ENCODE data around the gene TM4SF4.

The TM4SF4 gene

GRCh38 chr3:149502438-149502837, 27.9 kb downstream of the TM4SF4 start:
- no peaks in the 10 kb centered on the region for H4K20me1 ChIP-seq (ENCODE audit: insufficient read depth)

GRCh38 chr3:149506540-149506939, 32.0 kb downstream of the TM4SF4 start:
- no peak overlapping the region for H3K4me2 ChIP-seq
- H3K27ac ChIP-seq = no peak overlapping the region

More at GRCh38 chr3:149502438-149502837, 27.9 kb downstream of the TM4SF4 start:
- Histone ChIP-seq H3K27me3 (ENCODE audit: insufficient read depth, low read depth) (no peaks in the 10 kb centered on the region), H3K9ac (no peak overlapping the region), H3K79me2 (ENCODE audit: insufficient read depth, low read depth) (no peaks in the 10 kb centered on the region), H2AFZ (ENCODE audit: low read depth) (no peak overlapping the region), H3K4me2 (no peak overlapping the region), H3K4me3 (IDR thresholded peaks at IDR 0.05; ENCODE audit: insufficient read depth, low read depth, low read length) (no peak overlapping the region), H3K4me1 (ENCODE audit: low read depth, poor library complexity, severe bottlenecking) (peaks cover 2% of the 10 kb centered on the region), H3K27ac (no peak overlapping the region), H3K36me3 (ENCODE audit: insufficient read depth) (no peaks in the 10 kb centered on the region)
- TF ChIP-seq, protein P1, sequence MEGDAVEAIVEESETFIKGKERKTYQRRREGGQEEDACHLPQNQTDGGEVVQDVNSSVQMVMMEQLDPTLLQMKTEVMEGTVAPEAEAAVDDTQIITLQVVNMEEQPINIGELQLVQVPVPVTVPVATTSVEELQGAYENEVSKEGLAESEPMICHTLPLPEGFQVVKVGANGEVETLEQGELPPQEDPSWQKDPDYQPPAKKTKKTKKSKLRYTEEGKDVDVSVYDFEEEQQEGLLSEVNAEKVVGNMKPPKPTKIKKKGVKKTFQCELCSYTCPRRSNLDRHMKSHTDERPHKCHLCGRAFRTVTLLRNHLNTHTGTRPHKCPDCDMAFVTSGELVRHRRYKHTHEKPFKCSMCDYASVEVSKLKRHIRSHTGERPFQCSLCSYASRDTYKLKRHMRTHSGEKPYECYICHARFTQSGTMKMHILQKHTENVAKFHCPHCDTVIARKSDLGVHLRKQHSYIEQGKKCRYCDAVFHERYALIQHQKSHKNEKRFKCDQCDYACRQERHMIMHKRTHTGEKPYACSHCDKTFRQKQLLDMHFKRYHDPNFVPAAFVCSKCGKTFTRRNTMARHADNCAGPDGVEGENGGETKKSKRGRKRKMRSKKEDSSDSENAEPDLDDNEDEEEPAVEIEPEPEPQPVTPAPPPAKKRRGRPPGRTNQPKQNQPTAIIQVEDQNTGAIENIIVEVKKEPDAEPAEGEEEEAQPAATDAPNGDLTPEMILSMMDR (conservative IDR thresholded peaks at IDR 0.05; ENCODE audit: low read depth, low read length) = no peak

DNA sequence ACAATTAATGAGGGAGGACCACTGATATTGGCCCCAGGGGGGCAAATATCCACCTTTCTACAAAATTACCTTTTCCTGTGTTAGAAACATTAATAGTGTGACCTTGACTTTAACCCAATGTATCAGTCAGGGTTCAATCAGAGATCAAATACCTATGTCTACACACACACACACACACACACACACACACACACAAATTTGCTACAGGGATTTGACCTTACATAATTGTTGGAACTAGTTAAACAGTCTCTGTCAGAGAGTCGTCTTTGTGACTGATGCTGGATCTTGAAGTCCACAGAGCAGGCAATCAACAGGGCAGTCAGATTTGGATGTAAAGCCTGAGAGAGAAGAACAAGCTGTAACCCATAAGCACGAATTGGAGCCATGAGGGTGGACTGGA, 32.5 kb downstream of the TM4SF4 start:
- Histone ChIP-seq H3K27ac (no peak overlapping the region), H3K4me2 (no peak overlapping the region), H3K4me1 (ENCODE audit: low read depth, poor library complexity, severe bottlenecking) (peaks cover 19% of the 10 kb centered on the region), H2AFZ (ENCODE audit: low read depth) (peak overlapping the region; percentile 60; the same call in 1 of the 2 replicates), H4K20me1 (ENCODE audit: insufficient read depth) (no peaks in the 10 kb centered on the region), H3K9ac (no peak overlapping the region), H3K27me3 (ENCODE audit: insufficient read depth, low read depth) (no peaks in the 10 kb centered on the region), H3K36me3 (ENCODE audit: insufficient read depth) (no peaks in the 10 kb centered on the region), H3K4me3 (IDR thresholded peaks at IDR 0.05; ENCODE audit: insufficient read depth, low read depth, low read length) (no peak overlapping the region), H3K79me2 (ENCODE audit: insufficient read depth, low read depth) (no peaks in the 10 kb centered on the region)
- TF ChIP-seq, protein P1 (conservative IDR thresholded peaks at IDR 0.05; ENCODE audit: low read depth, low read length) = no peak

More at GRCh38 chr3:149506540-149506939, 32.0 kb downstream of the TM4SF4 start:
- H3K79me2 ChIP-seq (ENCODE audit: insufficient read depth, low read depth) = no peaks in the 10 kb centered on the region
- no peaks in the 10 kb centered on the region for H3K36me3 ChIP-seq (ENCODE audit: insufficient read depth)
- peaks cover 19% of the 10 kb centered on the region for H3K4me1 ChIP-seq (ENCODE audit: low read depth, poor library complexity, severe bottlenecking)
- no peaks in the 10 kb centered on the region for H4K20me1 ChIP-seq (ENCODE audit: insufficient read depth)
- H3K4me3 ChIP-seq (IDR thresholded peaks at IDR 0.05; ENCODE audit: insufficient read depth, low read depth, low read length) = no peak overlapping the region
- H2AFZ ChIP-seq (ENCODE audit: low read depth) = no peak overlapping the region
- H3K27me3 ChIP-seq (ENCODE audit: insufficient read depth, low read depth) = no peaks in the 10 kb centered on the region
- TF ChIP-seq, protein P1 (conservative IDR thresholded peaks at IDR 0.05; ENCODE audit: low read depth, low read length) = no peak
- no peak overlapping the region for H3K9ac ChIP-seq

GRCh38 chr3:149507491-149508324, 33.2 kb downstream of the TM4SF4 start:
- H3K27ac ChIP-seq = peak overlapping the region; percentile 32
- peak overlapping the region; percentile 8 for H3K4me2 ChIP-seq

More at GRCh38 chr3:149507491-149508324, 33.2 kb downstream of the TM4SF4 start:
- Histone ChIP-seq H3K9ac (no peak overlapping the region; the same call in 1 of the 2 replicates), H3K36me3 (ENCODE audit: insufficient read depth) (no peaks in the 10 kb centered on the region), H3K27me3 (ENCODE audit: insufficient read depth, low read depth) (no peaks in the 10 kb centered on the region), H3K4me1 (ENCODE audit: low read depth, poor library complexity, severe bottlenecking) (peaks cover 19% of the 10 kb centered on the region), H3K79me2 (ENCODE audit: insufficient read depth, low read depth) (no peaks in the 10 kb centered on the region), H3K4me3 (IDR thresholded peaks at IDR 0.05; ENCODE audit: insufficient read depth, low read depth, low read length) (no peak overlapping the region), H2AFZ (ENCODE audit: low read depth) (peak overlapping the region; percentile 60), H4K20me1 (ENCODE audit: insufficient read depth) (no peaks in the 10 kb centered on the region)
- TF ChIP-seq, protein P1 (conservative IDR thresholded peaks at IDR 0.05; ENCODE audit: low read depth, low read length) = no peak

Data from KMS-11 (cell line).